D721Med (cell line): Measurements from ENCODE around the gene EEIG1.

Experiments
- DNase-seq: peaks from one replicate; pipeline ENCODE4 v3.0.0; 2011; ENCODE audit warnings: low spot score; ENCODE audit not compliant: insufficient read length
- FAIRE-seq: peaks from 2 replicates; lab custom pipeline; 2011; peaks lifted over from hg19 to GRCh38; lab: Jason Lieb, UNC
- CTCF ChIP-seq: IDR thresholded peaks from 2 replicates; pipeline ENCODE4 v1.5.1; 2012; ENCODE audit warnings: mild to moderate bottlenecking, control low read depth; ENCODE audit not compliant: insufficient read depth; ENCODE audit errors: missing control alignments

The EEIG1 gene

GRCh38 chr9:127935765-127936221 is 45.0 kb downstream of the EEIG1 start:
- DNase-seq (no peak), FAIRE-seq (no peak)
- no peak for TF ChIP-seq CTCF

DNA sequence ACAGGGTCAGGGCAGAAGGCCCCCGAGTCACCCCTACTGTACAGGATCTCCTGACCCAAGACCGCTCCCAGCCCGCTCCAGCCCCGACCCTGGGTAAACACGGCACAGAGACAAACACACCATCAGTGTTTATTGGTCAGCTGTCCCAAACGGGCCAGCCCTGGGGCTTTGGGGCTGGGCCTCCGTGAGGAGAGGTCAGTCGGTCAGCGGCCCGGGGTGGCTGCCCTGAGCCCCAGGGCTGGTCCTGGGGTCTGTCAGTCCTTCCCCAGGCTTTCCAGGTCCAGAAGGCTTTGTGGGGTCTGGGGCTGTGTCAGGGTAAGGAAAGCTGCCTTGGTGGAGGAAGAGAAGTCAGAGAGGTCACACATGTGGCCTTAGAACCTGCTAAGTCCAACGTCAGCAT is 45.8 kb downstream of the EEIG1 start:
- FAIRE-seq: no peak
- no peak for TF ChIP-seq CTCF
- no peak for DNase-seq

- no peak for FAIRE-seq
These were observed 46.5 kb downstream of the EEIG1 start for GRCh38 chr9:127934248-127934647.

GRCh38 chr9:127931092-127931881 is 49.5 kb downstream of the EEIG1 start:
- TF ChIP-seq CTCF: no peak
- DNase-seq (no peak), FAIRE-seq (no peak)

More at GRCh38 chr9:127934248-127934647, 46.5 kb downstream of the EEIG1 start:
- TF ChIP-seq CTCF: no peak
- no peak for DNase-seq
